GOT3 (cell line): ENCODE measurements around the gene HAVCR2.

ENCODE experiments used
- DNase-seq: peaks from one replicate; lab custom pipeline; 2025; ENCODE audit warnings: mixed read lengths; lab: John Stamatoyannopoulos, UW

HAVCR2 gene

GRCh38 chr5:157108976-157109375 lies at the start of gene HAVCR2:
Gene HAVCR2, minus strand, starts transcription at chr5:157109044. Its CDS starts 61 bp downstream, at chr5:157108983.
- DNase-seq = no peak

- no peak for DNase-seq
These were observed 48.5 kb upstream of the HAVCR2 start for GRCh38 chr5:157157293-157157891.

GRCh38 chr5:157155297-157155696 lies 46.5 kb upstream of the HAVCR2 start:
- no peak for DNase-seq

- DNase-seq = no peak
These were observed 42.2 kb upstream of the HAVCR2 start for GRCh38 chr5:157150995-157151394.

- no peak for DNase-seq
These were observed 40.1 kb upstream of the HAVCR2 start for GRCh38 chr5:157148734-157149615.

GRCh38 chr5:157143127-157143971 lies 34.5 kb upstream of the HAVCR2 start:
- no peak for DNase-seq

GRCh38 chr5:157142317-157143126 lies 33.7 kb upstream of the HAVCR2 start, which contains the start of gene MED7:
Gene MED7, minus strand, starts transcription at chr5:157142865. Its CDS starts 3,434 bp downstream, at chr5:157139431.
- DNase-seq = peak; percentile 88

GRCh38 chr5:157137691-157138090 lies 28.8 kb upstream of the HAVCR2 start:
- no peak for DNase-seq

- no peak for DNase-seq
These were observed 23.4 kb upstream of the HAVCR2 start for GRCh38 chr5:157132281-157132612.

- no peak for DNase-seq
These were observed 22.1 kb upstream of the HAVCR2 start for GRCh38 chr5:157130925-157131324.

GRCh38 chr5:157121709-157122108 lies 12.9 kb upstream of the HAVCR2 start:
- no peak for DNase-seq

GRCh38 chr5:157120102-157120501 lies 11.3 kb upstream of the HAVCR2 start:
- DNase-seq = no peak

- DNase-seq = no peak
These were observed 7.7 kb upstream of the HAVCR2 start for GRCh38 chr5:157116483-157116954.

GRCh38 chr5:157115502-157115901 lies 6.7 kb upstream of the HAVCR2 start:
- no peak for DNase-seq

- DNase-seq = no peak
These were observed 6.2 kb upstream of the HAVCR2 start for GRCh38 chr5:157115012-157115411.

GRCh38 chr5:157113002-157113401 lies 4.2 kb upstream of the HAVCR2 start:
- no peak for DNase-seq

- no peak for DNase-seq
These were observed 900 bp upstream of the HAVCR2 start for GRCh38 chr5:157109744-157110143.

- DNase-seq = no peak
These were observed 1.3 kb downstream of the HAVCR2 start for GRCh38 chr5:157107508-157107907.

GRCh38 chr5:157106630-157107461 lies 2.0 kb downstream of the HAVCR2 start:
- no peak for DNase-seq

- no peak for DNase-seq
These were observed 8.6 kb downstream of the HAVCR2 start for GRCh38 chr5:157100140-157100679.
